HEK293 (cell line): ENCODE data around the gene C1orf35.

ENCODE experiments used
- CTCF ChIA-PET: fragments of 350-600 bp; formaldehyde crosslinking; extraction: SDS; loops from one replicate; lab custom pipeline; 2021; ENCODE audit warnings: antibody characterized with exemption; lab: Yijun Ruan, JAX
- POLR2A ChIA-PET: fragments of 300-600 bp; formaldehyde crosslinking; extraction: SDS; loops from one replicate; lab custom pipeline; 2020; ENCODE audit warnings: antibody characterized with exemption, inconsistent platforms; lab: Yijun Ruan, JAX
- H3K27ac ChIP-seq: fragments of 200-500 bp; sonication (Bioruptor generic); 2 replicates; pipeline ENCODE4 v1.5.1; 2014; ENCODE audit warnings: low read depth, low read length, control low read depth, inconsistent platforms; ENCODE audit errors: extremely low read depth
- H3K36me3 ChIP-seq, 2 experiments: fragments of 200-500 bp in 1 of 2; sonication (Bioruptor generic) in 1 of 2; 1 replicate in 1 of 2; 2 replicates in 1 of 2; pipeline ENCODE4 v1.5.1; 2014 to 2017; ENCODE audit warnings: inconsistent platforms in 2 of 2, low read length in 2 of 2; ENCODE audit not compliant: control insufficient read depth in 2 of 2, insufficient read depth in 1 of 2
- H3K4me1 ChIP-seq: fragments of 200-500 bp; sonication (Bioruptor generic); 2 replicates; pipeline ENCODE4 v1.5.1; 2014; ENCODE audit warnings: mild to moderate bottlenecking, low read length, inconsistent platforms; ENCODE audit not compliant: control insufficient read depth, insufficient read depth
- H3K4me3 ChIP-seq: 2 replicates; pipeline ENCODE4 v1.5.1; 2011; ENCODE audit warnings: low read depth, mild to moderate bottlenecking, control low read depth, low read length, moderate library complexity
- H3K9me3 ChIP-seq: fragments of 200-500 bp; sonication (Bioruptor generic); 2 replicates; pipeline ENCODE4 v1.5.1; 2014; ENCODE audit warnings: low read depth, low read length, inconsistent platforms; ENCODE audit not compliant: control insufficient read depth, insufficient read depth
- FEZF1 ChIP-seq: fragments of 450-650 bp; formaldehyde crosslinking; IDR thresholded peaks from 2 replicates; pipeline ENCODE4 v1.5.1; 2016; ENCODE audit warnings: missing biosample characterization, missing genetic modification characterization
- GLIS1 ChIP-seq: fragments of 450-650 bp; formaldehyde crosslinking; IDR thresholded peaks from 2 replicates; pipeline ENCODE4 v1.5.1; 2016; ENCODE audit warnings: missing biosample characterization, missing genetic modification characterization
- PRDM2 ChIP-seq: fragments of 450-650 bp; formaldehyde crosslinking; IDR thresholded peaks from 2 replicates; pipeline ENCODE4 v1.5.1; 2016; ENCODE audit warnings: missing biosample characterization, missing genetic modification characterization, borderline replicate concordance
- RBAK ChIP-seq: fragments of 450-650 bp; formaldehyde crosslinking; IDR thresholded peaks from 2 replicates; pipeline ENCODE4 v1.5.1; 2016; ENCODE audit warnings: missing biosample characterization, missing genetic modification characterization
- SCRT2 ChIP-seq: fragments of 450-650 bp; formaldehyde crosslinking; IDR thresholded peaks from 2 replicates; pipeline ENCODE4 v1.5.1; 2016; ENCODE audit warnings: missing biosample characterization, missing genetic modification characterization
- ZBTB7A ChIP-seq: fragments of 450-650 bp; formaldehyde crosslinking; IDR thresholded peaks from 2 replicates; pipeline ENCODE4 v1.5.1; 2016; ENCODE audit warnings: low read depth, missing biosample characterization, missing genetic modification characterization
- ZFP3 ChIP-seq: fragments of 450-650 bp; formaldehyde crosslinking; IDR thresholded peaks from 2 replicates; pipeline ENCODE4 v1.5.1; 2016; ENCODE audit warnings: low read depth, missing biosample characterization, missing genetic modification characterization
- ZFP41 ChIP-seq: fragments of 450-650 bp; formaldehyde crosslinking; IDR thresholded peaks from 2 replicates; pipeline ENCODE4 v1.5.1; 2016; ENCODE audit warnings: missing biosample characterization, missing genetic modification characterization, borderline replicate concordance
- ZIC2 ChIP-seq: fragments of 450-650 bp; formaldehyde crosslinking; IDR thresholded peaks from 2 replicates; pipeline ENCODE4 v1.5.1; 2016; ENCODE audit warnings: missing biosample characterization, missing genetic modification characterization
- ZNF121 ChIP-seq: fragments of 450-650 bp; formaldehyde crosslinking; IDR thresholded peaks from 2 replicates; pipeline ENCODE4 v1.5.1; 2016; ENCODE audit warnings: missing biosample characterization, missing genetic modification characterization
- ZNF146 ChIP-seq: fragments of 450-650 bp; formaldehyde crosslinking; IDR thresholded peaks from 2 replicates; pipeline ENCODE4 v1.5.1; 2016; ENCODE audit warnings: missing biosample characterization, missing genetic modification characterization
- ZNF169 ChIP-seq: fragments of 450-650 bp; formaldehyde crosslinking; IDR thresholded peaks from 2 replicates; pipeline ENCODE4 v1.5.1; 2016; ENCODE audit warnings: missing biosample characterization, missing genetic modification characterization
- ZNF184 ChIP-seq: fragments of 450-650 bp; IDR thresholded peaks from 2 replicates; pipeline ENCODE4 v1.5.1; 2018; ENCODE audit warnings: missing biosample characterization, mild to moderate bottlenecking, missing genetic modification characterization
- ZNF2 ChIP-seq: fragments of 450-650 bp; formaldehyde crosslinking; IDR thresholded peaks from 2 replicates; pipeline ENCODE4 v1.5.1; 2016; ENCODE audit warnings: missing biosample characterization, missing genetic modification characterization
- ZNF211 ChIP-seq: fragments of 450-650 bp; formaldehyde crosslinking; IDR thresholded peaks from 2 replicates; pipeline ENCODE4 v1.5.1; 2016; ENCODE audit warnings: low read depth, missing biosample characterization, missing genetic modification characterization
- ZNF23 ChIP-seq: fragments of 450-650 bp; formaldehyde crosslinking; IDR thresholded peaks from 2 replicates; pipeline ENCODE4 v1.5.1; 2016; ENCODE audit warnings: missing biosample characterization, missing genetic modification characterization, borderline replicate concordance
- ZNF292 ChIP-seq: fragments of 450-650 bp; formaldehyde crosslinking; IDR thresholded peaks from 2 replicates; pipeline ENCODE4 v1.5.1; 2016; ENCODE audit warnings: low read depth, missing biosample characterization, missing genetic modification characterization, borderline replicate concordance
- ZNF302 ChIP-seq: fragments of 450-650 bp; formaldehyde crosslinking; IDR thresholded peaks from 2 replicates; pipeline ENCODE4 v1.5.1; 2016; ENCODE audit warnings: missing biosample characterization, missing genetic modification characterization, low read depth
- ZNF324 ChIP-seq: fragments of 450-650 bp; formaldehyde crosslinking; IDR thresholded peaks from 2 replicates; pipeline ENCODE4 v1.5.1; 2016; ENCODE audit warnings: missing biosample characterization, missing genetic modification characterization
- ZNF501 ChIP-seq: fragments of 450-650 bp; formaldehyde crosslinking; IDR thresholded peaks from 2 replicates; pipeline ENCODE4 v1.5.1; 2016; ENCODE audit warnings: missing biosample characterization, missing genetic modification characterization
- ZNF558 ChIP-seq: fragments of 450-650 bp; formaldehyde crosslinking; IDR thresholded peaks from 2 replicates; pipeline ENCODE4 v1.5.1; 2016; ENCODE audit warnings: missing biosample characterization, missing genetic modification characterization
- ZNF585B ChIP-seq: fragments of 450-650 bp; formaldehyde crosslinking; IDR thresholded peaks from 2 replicates; pipeline ENCODE4 v1.5.1; 2016; ENCODE audit warnings: missing biosample characterization, missing genetic modification characterization
- ZNF621 ChIP-seq: fragments of 450-650 bp; formaldehyde crosslinking; IDR thresholded peaks from 2 replicates; pipeline ENCODE4 v1.5.1; 2017; ENCODE audit warnings: missing biosample characterization, missing genetic modification characterization
- ZNF629 ChIP-seq: fragments of 450-650 bp; formaldehyde crosslinking; IDR thresholded peaks from 2 replicates; pipeline ENCODE4 v1.5.1; 2017; ENCODE audit warnings: missing biosample characterization, missing genetic modification characterization
- ZNF639 ChIP-seq: fragments of 450-650 bp; formaldehyde crosslinking; IDR thresholded peaks from 2 replicates; pipeline ENCODE4 v1.5.1; 2016; ENCODE audit warnings: missing biosample characterization, missing genetic modification characterization
- ZNF76 ChIP-seq: fragments of 450-650 bp; formaldehyde crosslinking; IDR thresholded peaks from 2 replicates; pipeline ENCODE4; 2016; ENCODE audit warnings: low read depth, missing biosample characterization, missing genetic modification characterization, borderline replicate concordance
- ZSCAN16 ChIP-seq: fragments of 450-650 bp; formaldehyde crosslinking; IDR thresholded peaks from 2 replicates; pipeline ENCODE4 v1.5.1; 2016; ENCODE audit warnings: missing biosample characterization, missing genetic modification characterization
- ZSCAN5A ChIP-seq: fragments of 450-650 bp; formaldehyde crosslinking; IDR thresholded peaks from 2 replicates; pipeline ENCODE4 v1.5.1; 2016; ENCODE audit warnings: missing biosample characterization, missing genetic modification characterization
- ZXDB ChIP-seq: fragments of 450-650 bp; formaldehyde crosslinking; IDR thresholded peaks from 2 replicates; pipeline ENCODE4 v1.5.1; 2016; ENCODE audit warnings: missing biosample characterization, missing genetic modification characterization

C1orf35 gene

GRCh38 chr1:228112617-228113016 lies 9.5 kb upstream of the C1orf35 start:
- CTCF ChIA-PET, result interaction anchor here (1.4 to 9.9 kb wide), 2 partner anchors 10 to 19 kb away, joined by 4 to 57 read pairs; no protein-coding TSS in a partner anchor
- POLR2A ChIA-PET, result no interaction called here
- H3K4me3 ChIP-seq, result no peak overlapping the region

GRCh38 chr1:228112167-228112566 lies 9.0 kb upstream of the C1orf35 start:
- CTCF ChIA-PET, result interaction anchor here (1.4 to 9.9 kb wide), 2 partner anchors 10 to 19 kb away, joined by 4 to 57 read pairs; no protein-coding TSS in a partner anchor
- Histone ChIP-seq H3K27ac (no peak overlapping the region), H3K9me3 (no peaks in the 10 kb centered on the region), H3K36me3 (peaks cover 1 to 9% of the 10 kb centered on the region in 2 experiments; a peak in 2 of 3 replicates), H3K4me3 (no peak overlapping the region), H3K4me1 (0 out of 2 replicates have a peak, but pooled peaks cover 3% of the 10 kb centered on the region)
- POLR2A ChIA-PET, result no interaction called here
- TF ChIP-seq ZNF639 (tag by site-specific recombination) (no peak), ZNF629 (tag by site-specific recombination) (no peak), GLIS1 (tag by site-specific recombination) (no peak), ZSCAN16 (tag by site-specific recombination) (no peak), FEZF1 (tag by site-specific recombination) (no peak), ZNF558 (tag by site-specific recombination) (no peak), ZNF169 (tag by site-specific recombination) (no peak), ZNF146 (tag by site-specific recombination) (no peak), SCRT2 (tag by site-specific recombination) (no peak), ZXDB (tag by site-specific recombination) (no peak), ZNF585B (no peak), ZIC2 (no peak)

More at GRCh38 chr1:228112617-228113016, 9.5 kb upstream of the C1orf35 start:
- H3K9me3 ChIP-seq, result no peaks in the 10 kb centered on the region
- peaks cover 0 to 4% of the 10 kb centered on the region in 2 experiments; a peak in 1 of 3 replicates for H3K36me3 ChIP-seq
- 0 out of 2 replicates have a peak, but pooled peaks cover 3% of the 10 kb centered on the region for H3K4me1 ChIP-seq
- H3K27ac ChIP-seq, result no peak overlapping the region
- TF ChIP-seq ZNF23 (tag by site-specific recombination) (no peak), ZNF501 (tag by site-specific recombination) (no peak), ZFP3 (tag by site-specific recombination) (no peak), ZNF2 (no peak), RBAK (tag by site-specific recombination) (no peak), ZNF121 (tag by site-specific recombination) (no peak), ZBTB7A (tag by site-specific recombination) (no peak), ZNF292 (tag by site-specific recombination) (no peak), ZNF211 (tag by site-specific recombination) (no peak), ZNF324 (tag by site-specific recombination) (no peak), SCRT2 (tag by site-specific recombination) (no peak), ZSCAN5A (tag by site-specific recombination) (no peak), ZFP41 (tag by site-specific recombination) (no peak), ZNF184 (tag by site-specific recombination) (no peak), ZNF621 (tag by site-specific recombination) (no peak), PRDM2 (no peak), ZNF302 (tag by site-specific recombination) (no peak), ZNF76 (tag by site-specific recombination) (no peak)
